ENCODE results near the gene SYT6. TPM values are rescaled to one million over a fixed set of nuclear protein-coding genes. Genes with fewer than 3 reads are reported as not detected.

SYT6 gene
- total RNA-seq, 1 donor from 2014 or later: not detected

DNA sequence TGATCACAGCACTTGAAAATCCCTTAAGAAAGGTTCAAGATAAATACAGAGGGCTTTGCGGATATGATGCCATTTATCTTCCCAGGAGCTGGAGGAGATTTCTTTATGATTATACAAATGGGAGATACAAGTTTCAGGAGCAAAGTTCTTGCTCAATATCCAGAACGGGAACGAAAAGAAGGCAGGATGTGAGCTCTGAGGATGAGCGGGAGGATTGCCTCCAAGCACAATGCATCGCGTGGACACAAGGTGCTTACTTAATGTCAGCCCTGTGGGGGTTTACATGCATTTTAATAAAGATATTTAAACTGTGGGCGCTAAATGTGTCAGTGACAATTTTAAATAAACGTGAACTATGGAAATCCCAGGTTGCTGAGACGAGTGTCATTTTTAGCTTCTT, 59.0 kb downstream of the SYT6 start:
- Mint-ChIP-seq H3K9me3 (ENCODE audit: unreplicated experiment) (no peaks in the 10 kb centered on the region), H3K4me3 (ENCODE audit: unreplicated experiment) (no peak overlapping the region), H3K27ac (ENCODE audit: unreplicated experiment) (no peak overlapping the region), H3K4me1 (ENCODE audit: unreplicated experiment) (peaks cover 5% of the 10 kb centered on the region), H3K36me3 (ENCODE audit: unreplicated experiment) (no peaks in the 10 kb centered on the region), H3K27me3 (ENCODE audit: unreplicated experiment) (peaks cover 27% of the 10 kb centered on the region)
- TF ChIP-seq, protein P1, sequence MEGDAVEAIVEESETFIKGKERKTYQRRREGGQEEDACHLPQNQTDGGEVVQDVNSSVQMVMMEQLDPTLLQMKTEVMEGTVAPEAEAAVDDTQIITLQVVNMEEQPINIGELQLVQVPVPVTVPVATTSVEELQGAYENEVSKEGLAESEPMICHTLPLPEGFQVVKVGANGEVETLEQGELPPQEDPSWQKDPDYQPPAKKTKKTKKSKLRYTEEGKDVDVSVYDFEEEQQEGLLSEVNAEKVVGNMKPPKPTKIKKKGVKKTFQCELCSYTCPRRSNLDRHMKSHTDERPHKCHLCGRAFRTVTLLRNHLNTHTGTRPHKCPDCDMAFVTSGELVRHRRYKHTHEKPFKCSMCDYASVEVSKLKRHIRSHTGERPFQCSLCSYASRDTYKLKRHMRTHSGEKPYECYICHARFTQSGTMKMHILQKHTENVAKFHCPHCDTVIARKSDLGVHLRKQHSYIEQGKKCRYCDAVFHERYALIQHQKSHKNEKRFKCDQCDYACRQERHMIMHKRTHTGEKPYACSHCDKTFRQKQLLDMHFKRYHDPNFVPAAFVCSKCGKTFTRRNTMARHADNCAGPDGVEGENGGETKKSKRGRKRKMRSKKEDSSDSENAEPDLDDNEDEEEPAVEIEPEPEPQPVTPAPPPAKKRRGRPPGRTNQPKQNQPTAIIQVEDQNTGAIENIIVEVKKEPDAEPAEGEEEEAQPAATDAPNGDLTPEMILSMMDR (IDR thresholded peaks at IDR 0.05): no peak
- DNase-seq (ENCODE audit: extremely low spot score, unreplicated experiment): no peak

DNA sequence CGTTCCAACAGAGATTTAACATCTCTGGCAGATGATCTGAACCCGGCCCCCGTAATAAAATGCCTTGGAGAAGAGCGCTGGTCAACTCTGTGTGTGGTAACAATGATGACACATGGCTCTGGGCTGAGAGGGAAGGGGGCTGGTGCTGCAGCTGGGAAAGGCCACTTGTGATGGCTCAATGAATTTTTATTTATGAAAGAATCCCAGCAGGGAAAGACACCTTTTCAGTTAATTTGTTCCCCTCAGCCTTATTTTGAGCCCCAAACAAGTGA, 59.4 kb downstream of the SYT6 start:
- peaks cover 27% of the 10 kb centered on the region for H3K27me3 Mint-ChIP-seq (ENCODE audit: unreplicated experiment)
- TF ChIP-seq, protein P1 (IDR thresholded peaks at IDR 0.05): no peak
- no peaks in the 10 kb centered on the region for H3K9me3 Mint-ChIP-seq (ENCODE audit: unreplicated experiment)
- H3K27ac Mint-ChIP-seq (ENCODE audit: unreplicated experiment): no peak overlapping the region
- peaks cover 5% of the 10 kb centered on the region for H3K4me1 Mint-ChIP-seq (ENCODE audit: unreplicated experiment)
- H3K36me3 Mint-ChIP-seq (ENCODE audit: unreplicated experiment): no peaks in the 10 kb centered on the region
- DNase-seq (ENCODE audit: extremely low spot score, unreplicated experiment): no peak
- no peak overlapping the region for H3K4me3 Mint-ChIP-seq (ENCODE audit: unreplicated experiment)

DNA sequence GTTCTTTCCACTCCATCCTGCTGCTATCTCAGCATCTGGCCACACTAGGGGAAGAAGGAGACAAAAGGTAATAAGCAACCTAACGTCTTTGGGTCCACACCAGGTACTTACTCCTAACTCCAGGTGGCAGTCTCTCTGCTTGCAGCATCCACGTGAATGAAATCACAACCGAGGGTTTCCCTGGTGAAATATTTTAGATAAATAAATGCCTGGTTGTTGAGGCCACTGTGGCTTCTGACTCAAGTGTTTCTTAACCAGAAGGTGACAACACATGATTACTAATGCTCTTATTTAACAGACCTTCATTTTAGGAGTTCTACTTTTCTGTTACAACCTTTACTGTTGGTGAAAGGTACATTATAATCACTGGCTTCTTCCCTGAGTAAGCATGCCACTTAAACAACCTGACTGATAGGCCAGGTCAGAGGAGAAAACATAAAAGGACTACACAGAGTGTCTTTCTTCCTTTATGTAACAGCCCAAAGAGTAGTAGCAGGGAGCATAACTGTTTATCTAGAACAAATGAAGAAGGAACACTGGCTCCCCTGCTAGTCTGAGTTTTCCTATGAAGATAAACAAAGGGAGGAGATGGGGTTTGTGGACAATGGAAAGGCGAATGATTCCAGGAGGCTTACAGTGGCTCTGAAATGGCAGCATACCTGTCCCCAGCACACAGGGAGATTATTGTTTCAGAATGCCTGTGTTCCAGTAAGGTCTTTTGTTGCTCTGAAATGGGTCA, 59.9 kb downstream of the SYT6 start:
- no peak overlapping the region for H3K4me3 Mint-ChIP-seq (ENCODE audit: unreplicated experiment)
- no peaks in the 10 kb centered on the region for H3K36me3 Mint-ChIP-seq (ENCODE audit: unreplicated experiment)
- H3K27ac Mint-ChIP-seq (ENCODE audit: unreplicated experiment): no peak overlapping the region
- DNase-seq (ENCODE audit: extremely low spot score, unreplicated experiment): no peak
- peaks cover 5% of the 10 kb centered on the region for H3K4me1 Mint-ChIP-seq (ENCODE audit: unreplicated experiment)
- TF ChIP-seq, protein P1 (IDR thresholded peaks at IDR 0.05): no peak
- H3K27me3 Mint-ChIP-seq (ENCODE audit: unreplicated experiment): peaks cover 32% of the 10 kb centered on the region
- H3K9me3 Mint-ChIP-seq (ENCODE audit: unreplicated experiment): no peaks in the 10 kb centered on the region

DNA sequence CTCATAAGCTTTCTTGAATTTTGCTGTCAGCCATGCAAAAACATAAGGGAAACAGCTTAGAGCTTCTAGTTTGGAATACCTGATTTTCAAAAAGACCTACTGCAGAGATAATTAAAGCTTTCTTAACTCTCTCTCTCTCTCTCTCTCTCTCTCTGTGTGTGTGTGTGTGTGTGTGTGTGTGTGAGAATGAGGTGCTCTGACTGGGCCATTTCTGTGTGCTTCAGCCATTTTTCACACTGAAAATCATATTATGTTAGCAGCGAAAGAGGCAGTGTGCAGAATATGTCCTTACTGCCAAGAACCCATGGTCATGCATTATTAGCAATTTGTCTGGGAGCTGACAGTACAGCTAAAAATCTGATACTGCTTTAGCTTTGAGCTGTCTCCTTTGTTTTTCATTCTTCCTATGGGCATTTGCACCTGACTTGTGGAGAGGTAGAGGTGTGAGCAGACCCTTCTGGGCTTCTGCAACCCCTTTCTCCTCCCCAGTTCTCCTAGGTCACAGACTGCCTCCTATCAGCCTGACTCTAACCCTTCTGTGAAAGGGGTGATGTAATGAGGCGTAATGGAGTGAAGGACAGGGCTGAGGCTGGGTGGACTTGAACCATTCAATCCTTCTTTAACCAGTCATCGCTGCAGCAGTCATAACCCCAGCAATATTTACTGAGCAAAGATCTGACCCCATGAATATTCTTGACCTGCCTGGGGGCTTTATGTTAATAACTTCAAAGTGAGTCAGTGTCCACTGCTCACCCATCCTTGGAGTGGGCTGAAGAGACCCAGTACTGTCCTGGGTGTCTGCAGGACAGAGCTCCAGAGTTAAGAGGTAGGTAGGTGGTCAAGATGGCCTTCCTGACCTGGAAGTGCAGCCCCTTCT, 61.2 kb downstream of the SYT6 start:
- Mint-ChIP-seq H3K9me3 (ENCODE audit: unreplicated experiment) (no peaks in the 10 kb centered on the region), H3K4me3 (ENCODE audit: unreplicated experiment) (no peak overlapping the region), H3K4me1 (ENCODE audit: unreplicated experiment) (peaks cover 5% of the 10 kb centered on the region), H3K27me3 (ENCODE audit: unreplicated experiment) (peaks cover 35% of the 10 kb centered on the region), H3K36me3 (ENCODE audit: unreplicated experiment) (no peaks in the 10 kb centered on the region), H3K27ac (ENCODE audit: unreplicated experiment) (no peak overlapping the region)
- no peak for DNase-seq (ENCODE audit: extremely low spot score, unreplicated experiment)
- TF ChIP-seq, protein P1 (IDR thresholded peaks at IDR 0.05): no peak

DNA sequence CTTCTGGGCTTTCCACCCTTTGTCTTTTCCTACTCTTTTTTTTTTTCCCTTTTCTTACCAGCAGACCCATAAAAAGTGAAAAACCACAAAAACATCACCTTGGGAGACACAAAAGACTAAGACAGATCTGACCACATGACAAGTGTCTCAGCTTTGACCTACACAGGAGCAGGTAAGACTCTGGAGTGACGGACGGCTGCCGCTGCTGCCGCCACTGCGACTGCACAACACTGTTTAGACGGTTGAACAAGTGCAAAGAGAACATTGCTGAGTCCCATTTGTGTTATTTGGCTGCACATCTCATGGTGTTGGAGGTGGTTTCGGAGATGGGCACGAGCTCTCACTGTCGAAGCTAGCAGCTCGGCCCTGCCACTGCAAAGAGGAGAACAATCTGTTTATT, 62.0 kb downstream of the SYT6 start:
- H3K36me3 Mint-ChIP-seq (ENCODE audit: unreplicated experiment): no peaks in the 10 kb centered on the region
- DNase-seq (ENCODE audit: extremely low spot score, unreplicated experiment): no peak
- no peaks in the 10 kb centered on the region for H3K9me3 Mint-ChIP-seq (ENCODE audit: unreplicated experiment)
- H3K27ac Mint-ChIP-seq (ENCODE audit: unreplicated experiment): no peak overlapping the region
- H3K4me3 Mint-ChIP-seq (ENCODE audit: unreplicated experiment): no peak overlapping the region
- H3K27me3 Mint-ChIP-seq (ENCODE audit: unreplicated experiment): peaks cover 35% of the 10 kb centered on the region
- TF ChIP-seq, protein P1 (IDR thresholded peaks at IDR 0.05): no peak
- H3K4me1 Mint-ChIP-seq (ENCODE audit: unreplicated experiment): peaks cover 5% of the 10 kb centered on the region

All from osteocyte (in vitro differentiated cells).